GM18519 (cell line): ENCODE results near the gene NUDT15.

ENCODE experiments used
- ATAC-seq: cut with Tn5 transposase; IDR thresholded peaks from one replicate; pipeline ENCODE4 v1.9.1; 2021; ENCODE audit warnings: mild to moderate bottlenecking, moderate library complexity; ENCODE audit not compliant: unreplicated experiment, low FRiP score

Gene NUDT15

GRCh38 chr13:48096670-48097069 lies 59.1 kb downstream of the NUDT15 start:
- no peak for ATAC-seq
